GM13976 (cell line): ENCODE results near the gene STK32B.

ENCODE experiments used
- DNase-seq: peaks from one replicate; pipeline ENCODE4 v3.0.0; 2012; ENCODE audit warnings: low spot score
- CTCF ChIP-seq: IDR thresholded peaks from 2 replicates; pipeline ENCODE4 v1.5.1; 2012; ENCODE audit warnings: borderline replicate concordance, mild to moderate bottlenecking; ENCODE audit not compliant: insufficient read depth; ENCODE audit errors: extremely low read depth, missing control alignments, control extremely low read depth
- in situ Hi-C: fragments of 300-500 bp; cut with MboI; formaldehyde crosslinking; loops from one replicate; pipeline ENCODE4 v1.12.0; 2022; ENCODE audit warnings: low sequenced_read_pairs, mixed read lengths, inconsistent platforms; ENCODE audit not compliant: unreplicated experiment

The STK32B gene

GRCh38 chr4:5156682-5157081 is 105.4 kb downstream of the STK32B start:
- in situ Hi-C loops = no loop called here
- no peak for TF ChIP-seq CTCF
- DNase-seq = no peak

GRCh38 chr4:5157791-5158770 is 106.8 kb downstream of the STK32B start:
- in situ Hi-C loops = no loop called here
- DNase-seq = no peak
- TF ChIP-seq CTCF = no peak

- TF ChIP-seq CTCF = no peak
- in situ Hi-C loops = no loop called here
- DNase-seq = no peak
Measured at GRCh38 chr4:5158825-5159224, 107.5 kb downstream of the STK32B start.

GRCh38 chr4:5160668-5161067 is 109.4 kb downstream of the STK32B start:
- in situ Hi-C loops = no loop called here
- TF ChIP-seq CTCF = no peak
- DNase-seq = no peak

- DNase-seq = no peak
- in situ Hi-C loops = no loop called here
- no peak for TF ChIP-seq CTCF
Measured at GRCh38 chr4:5162909-5163508, 111.7 kb downstream of the STK32B start.

- in situ Hi-C loops = no loop called here
- DNase-seq = no peak
- TF ChIP-seq CTCF = no peak
Measured at GRCh38 chr4:5164221-5164912, 113.1 kb downstream of the STK32B start.
